ENCODE measurements around the gene M6PR. TPM values are rescaled to one million over a fixed set of nuclear protein-coding genes. Genes with fewer than 3 reads are reported as not detected.
"Not testable (repeated sequence)": the region's sequence is repeated elsewhere in the genome, so short reads cannot be mapped to it uniquely, and the experiment has no call there.

M6PR gene
- total RNA-seq, 2 experiments from 2014 or later = 199 to 206 TPM

DNA sequence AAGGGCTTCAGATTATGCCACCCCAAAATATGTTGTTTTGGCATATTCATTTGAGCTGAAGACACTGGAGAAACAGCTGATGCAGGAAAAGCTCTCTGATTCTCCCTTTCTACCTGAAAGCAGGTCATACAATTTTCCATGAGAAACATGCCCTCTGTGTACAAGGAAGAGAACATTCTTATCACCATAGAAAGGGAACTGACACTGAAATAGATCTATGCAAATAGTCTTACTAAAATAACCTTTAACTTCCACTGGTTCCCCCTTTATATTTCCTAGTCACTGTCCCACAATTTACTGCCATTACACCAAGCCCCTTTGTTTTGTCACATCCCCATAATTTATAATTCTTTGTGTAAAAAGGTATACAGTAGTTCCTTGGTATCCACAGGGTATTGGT is 44.8 kb downstream of the M6PR start:
- H3K27me3 Mint-ChIP-seq = no peaks in the 10 kb centered on the region
- DNase-seq = no peak
- ATAC-seq = no peak
- no peaks in the 10 kb centered on the region for H3K4me1 Mint-ChIP-seq (ENCODE audit: low read depth)
- H3K27ac Mint-ChIP-seq = no peak overlapping the region
- H3K4me3 Mint-ChIP-seq = no peak overlapping the region
- ChIA-PET CTCF (interaction anchor here (1.2 kb wide), 1 partner anchor 14 kb away, joined by 8 read pairs; no protein-coding TSS in a partner anchor), POLR2A (no interaction called here)
- TF ChIP-seq CTCF (IDR thresholded peaks at IDR 0.05) = no peak
- H3K36me3 Mint-ChIP-seq (ENCODE audit: low read depth) = no peaks in the 10 kb centered on the region
- H3K9me3 Mint-ChIP-seq = no peaks in the 10 kb centered on the region
- intact Hi-C loops (cut with micrococcal nuclease) = no loop called here

DNA sequence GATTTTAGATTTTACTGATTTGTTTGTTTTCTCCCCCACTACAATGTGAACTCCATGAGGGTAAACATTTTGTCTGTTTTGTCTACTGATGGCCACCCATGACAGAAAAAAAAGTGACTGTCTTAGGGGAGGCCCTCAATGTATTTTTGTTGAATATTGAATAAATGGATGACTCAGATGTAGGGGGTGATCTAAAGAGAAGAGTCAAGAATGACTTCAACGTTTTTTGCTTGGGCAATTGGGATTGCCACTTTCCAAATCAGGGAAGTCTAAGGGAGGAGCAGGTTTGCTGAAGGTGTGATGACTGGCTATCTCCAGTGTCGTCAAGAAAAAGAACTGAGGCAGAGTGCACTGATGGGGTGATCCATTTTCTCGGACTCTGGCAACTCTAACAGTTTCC is 45.8 kb downstream of the M6PR start:
- Mint-ChIP-seq H3K36me3 (ENCODE audit: low read depth) (no peaks in the 10 kb centered on the region), H3K9me3 (no peaks in the 10 kb centered on the region), H3K27me3 (no peaks in the 10 kb centered on the region), H3K27ac (no peak overlapping the region), H3K4me1 (ENCODE audit: low read depth) (no peaks in the 10 kb centered on the region), H3K4me3 (no peak overlapping the region)
- CTCF ChIA-PET = interaction anchor here (1.2 kb wide), 1 partner anchor 13 kb away, joined by 8 read pairs; no protein-coding TSS in a partner anchor
- intact Hi-C loops (cut with micrococcal nuclease) = no loop called here
- DNase-seq (no peak), ATAC-seq (no peak)
- TF ChIP-seq CTCF (IDR thresholded peaks at IDR 0.05) = no peak
- POLR2A ChIA-PET = no interaction called here

- DNase-seq; intact Hi-C loops (cut with micrococcal nuclease); POLR2A ChIA-PET; ATAC-seq; H3K4me3 Mint-ChIP-seq; H3K4me1 Mint-ChIP-seq (ENCODE audit: low read depth); CTCF ChIA-PET; H3K27ac Mint-ChIP-seq; H3K27me3 Mint-ChIP-seq; H3K9me3 Mint-ChIP-seq; H3K36me3 Mint-ChIP-seq (ENCODE audit: low read depth): not testable (repeated sequence)
Observed at GRCh38 chr12:8902703-8903102, 46.7 kb downstream of the M6PR start.

- ChIA-PET CTCF (interaction anchor here (2.1 kb wide), 1 partner anchor 10 kb away, joined by 10 read pairs; no protein-coding TSS in a partner anchor), POLR2A (no interaction called here)
- Mint-ChIP-seq H3K27me3 (no peaks in the 10 kb centered on the region), H3K27ac (no peak overlapping the region), H3K36me3 (ENCODE audit: low read depth) (no peaks in the 10 kb centered on the region), H3K4me1 (ENCODE audit: low read depth) (peaks cover 3% of the 10 kb centered on the region), H3K9me3 (no peaks in the 10 kb centered on the region), H3K4me3 (no peak overlapping the region)
- TF ChIP-seq CTCF (IDR thresholded peaks at IDR 0.05) = no peak
- ATAC-seq (no peak), DNase-seq (no peak)
- intact Hi-C loops (cut with micrococcal nuclease) = no loop called here
Observed at GRCh38 chr12:8899830-8900229, 49.6 kb downstream of the M6PR start.

- Mint-ChIP-seq H3K36me3 (ENCODE audit: low read depth) (no peaks in the 10 kb centered on the region), H3K4me3 (no peak overlapping the region), H3K27ac (no peak overlapping the region), H3K4me1 (ENCODE audit: low read depth) (peaks cover 8% of the 10 kb centered on the region), H3K9me3 (no peaks in the 10 kb centered on the region), H3K27me3 (no peaks in the 10 kb centered on the region)
- DNase-seq = no peak
- no peak for ATAC-seq
- no peak for TF ChIP-seq CTCF (IDR thresholded peaks at IDR 0.05)
- ChIA-PET CTCF (no interaction called here), POLR2A (no interaction called here)
- intact Hi-C loops (cut with micrococcal nuclease) = no loop called here
Observed at GRCh38 chr12:8897081-8897480, 52.4 kb downstream of the M6PR start.

Measured in activated CD8-positive, alpha-beta T cell treated with anti-CD3 and anti-CD28 coated beads for 36 hours (primary cell).